GM13977 (cell line): ENCODE results near the gene PKD1L1.
"Not testable (repeated sequence)": the region's sequence is repeated elsewhere in the genome, so short reads cannot be mapped to it uniquely, and the experiment has no call there.

ENCODE experiments used
- DNase-seq: peaks from one replicate; pipeline ENCODE4 v3.0.0; 2012; ENCODE audit warnings: low spot score
- CTCF ChIP-seq: IDR thresholded peaks from 2 replicates; pipeline ENCODE4 v1.5.1; 2012; ENCODE audit warnings: mild to moderate bottlenecking, control low read depth; ENCODE audit not compliant: insufficient read depth; ENCODE audit errors: extremely low read depth, missing control alignments
- in situ Hi-C: fragments of 300-500 bp; cut with MboI; formaldehyde crosslinking; loops from one replicate; pipeline ENCODE4 v1.12.0; 2022; ENCODE audit warnings: low sequenced_read_pairs, low pct_unique_long_range_greater_than_20kb, mixed read lengths, inconsistent platforms; ENCODE audit not compliant: unreplicated experiment

Gene PKD1L1

GRCh38 chr7:47988496-47989386, 40.5 kb upstream of the PKD1L1 start:
- no peak for DNase-seq
- in situ Hi-C loops: loop anchor here (10.0 kb wide), 1 partner anchor 126 kb away; no protein-coding TSS in a partner anchor
- TF ChIP-seq CTCF: peak; percentile 29

- DNase-seq: no peak
- in situ Hi-C loops: loop anchor here (10.0 kb wide), 1 partner anchor 132 kb away; no protein-coding TSS in a partner anchor
- TF ChIP-seq CTCF: no peak
Measured at GRCh38 chr7:47982610-47983009, 34.3 kb upstream of the PKD1L1 start.

GRCh38 chr7:47980648-47981047, 32.4 kb upstream of the PKD1L1 start:
- in situ Hi-C loops: loop anchor here (10.0 kb wide), 1 partner anchor 134 kb away; no protein-coding TSS in a partner anchor
- DNase-seq: not testable (repeated sequence)

- no peak for TF ChIP-seq CTCF
- no peak for DNase-seq
- in situ Hi-C loops: loop anchor here (10.0 kb wide), 1 partner anchor 135 kb away; no protein-coding TSS in a partner anchor
Measured at GRCh38 chr7:47979832-47980181, 31.5 kb upstream of the PKD1L1 start.

- DNase-seq: peak; percentile 93
- in situ Hi-C loops: no loop called here
- no peak for TF ChIP-seq CTCF
Measured at GRCh38 chr7:47979145-47979831, 31.0 kb upstream of the PKD1L1 start, which contains the start of gene HUS1. TSS of gene HUS1 (minus strand) at chr7:47979615. CDS start at chr7:47979519, 96 bp downstream.

- in situ Hi-C loops: no loop called here
- no peak for TF ChIP-seq CTCF
- no peak for DNase-seq
Measured at GRCh38 chr7:47978790-47979144, 30.5 kb upstream of the PKD1L1 start.

- no peak for TF ChIP-seq CTCF
- DNase-seq: no peak
- in situ Hi-C loops: no loop called here
Measured at GRCh38 chr7:47973739-47974138, 25.5 kb upstream of the PKD1L1 start.
